Activated naive CD8-positive, alpha-beta T cell (primary cell): ENCODE data around the gene DONSON.

Experiments used
- H3K27ac Mint-ChIP-seq: one replicate; pipeline ENCODE4 v1.8.0; 2021; ENCODE audit warnings: mixed read lengths
- H3K27me3 Mint-ChIP-seq: one replicate; pipeline ENCODE4 v1.8.0; 2021; ENCODE audit warnings: mixed read lengths
- H3K36me3 Mint-ChIP-seq: one replicate; pipeline ENCODE4 v1.8.0; 2021; ENCODE audit warnings: mixed read lengths
- H3K4me1 Mint-ChIP-seq: one replicate; pipeline ENCODE4 v1.8.0; 2021; ENCODE audit warnings: low read depth, mixed read lengths
- H3K4me3 Mint-ChIP-seq: one replicate; pipeline ENCODE4 v1.8.0; 2021; ENCODE audit warnings: mild to moderate bottlenecking, mixed read lengths
- H3K9me3 Mint-ChIP-seq: one replicate; pipeline ENCODE4 v1.8.0; 2021; ENCODE audit warnings: low read depth, mixed read lengths

The DONSON gene

GRCh38 chr21:33539616-33540015 is 48.9 kb downstream of the DONSON start:
- H3K4me1 Mint-ChIP-seq = peaks cover 27% of the 10 kb centered on the region
- no peak overlapping the region for H3K27ac Mint-ChIP-seq
- H3K36me3 Mint-ChIP-seq = peaks cover 16% of the 10 kb centered on the region
- H3K27me3 Mint-ChIP-seq = no peaks in the 10 kb centered on the region
- H3K9me3 Mint-ChIP-seq = no peaks in the 10 kb centered on the region
- peak overlapping the region; percentile 41 for H3K4me3 Mint-ChIP-seq

- Mint-ChIP-seq H3K4me3 (no peak overlapping the region), H3K27me3 (no peaks in the 10 kb centered on the region), H3K4me1 (peaks cover 23% of the 10 kb centered on the region), H3K9me3 (no peaks in the 10 kb centered on the region), H3K27ac (no peak overlapping the region), H3K36me3 (peaks cover 17% of the 10 kb centered on the region)
Measured at GRCh38 chr21:33537212-33537611, 51.3 kb downstream of the DONSON start.

GRCh38 chr21:33531007-33531406 is 57.5 kb downstream of the DONSON start:
- H3K27me3 Mint-ChIP-seq = no peaks in the 10 kb centered on the region
- no peak overlapping the region for H3K4me3 Mint-ChIP-seq
- H3K36me3 Mint-ChIP-seq = peaks cover 2% of the 10 kb centered on the region
- no peaks in the 10 kb centered on the region for H3K9me3 Mint-ChIP-seq
- no peak overlapping the region for H3K27ac Mint-ChIP-seq
- H3K4me1 Mint-ChIP-seq = no peaks in the 10 kb centered on the region
